HG02981 (cell line): ENCODE measurements around the gene KANSL2.
"Not testable (repeated sequence)": the region's sequence is repeated elsewhere in the genome, so short reads cannot be mapped to it uniquely, and the experiment has no call there.

Experiments used
- ATAC-seq: cut with Tn5 transposase; IDR thresholded peaks from one replicate; pipeline ENCODE4 v1.9.1; 2021; ENCODE audit warnings: mild to moderate bottlenecking, moderate library complexity; ENCODE audit not compliant: unreplicated experiment

The KANSL2 gene, protein sequence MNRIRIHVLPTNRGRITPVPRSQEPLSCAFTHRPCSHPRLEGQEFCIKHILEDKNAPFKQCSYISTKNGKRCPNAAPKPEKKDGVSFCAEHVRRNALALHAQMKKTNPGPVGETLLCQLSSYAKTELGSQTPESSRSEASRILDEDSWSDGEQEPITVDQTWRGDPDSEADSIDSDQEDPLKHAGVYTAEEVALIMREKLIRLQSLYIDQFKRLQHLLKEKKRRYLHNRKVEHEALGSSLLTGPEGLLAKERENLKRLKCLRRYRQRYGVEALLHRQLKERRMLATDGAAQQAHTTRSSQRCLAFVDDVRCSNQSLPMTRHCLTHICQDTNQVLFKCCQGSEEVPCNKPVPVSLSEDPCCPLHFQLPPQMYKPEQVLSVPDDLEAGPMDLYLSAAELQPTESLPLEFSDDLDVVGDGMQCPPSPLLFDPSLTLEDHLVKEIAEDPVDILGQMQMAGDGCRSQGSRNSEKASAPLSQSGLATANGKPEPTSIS

GRCh38 chr12:48681710-48682532, at the start of gene KANSL2:
TSS of gene KANSL2 (minus strand) at chr12:48682238. CDS start at chr12:48681632, 606 bp downstream.
- peak; percentile 99 for ATAC-seq

DNA sequence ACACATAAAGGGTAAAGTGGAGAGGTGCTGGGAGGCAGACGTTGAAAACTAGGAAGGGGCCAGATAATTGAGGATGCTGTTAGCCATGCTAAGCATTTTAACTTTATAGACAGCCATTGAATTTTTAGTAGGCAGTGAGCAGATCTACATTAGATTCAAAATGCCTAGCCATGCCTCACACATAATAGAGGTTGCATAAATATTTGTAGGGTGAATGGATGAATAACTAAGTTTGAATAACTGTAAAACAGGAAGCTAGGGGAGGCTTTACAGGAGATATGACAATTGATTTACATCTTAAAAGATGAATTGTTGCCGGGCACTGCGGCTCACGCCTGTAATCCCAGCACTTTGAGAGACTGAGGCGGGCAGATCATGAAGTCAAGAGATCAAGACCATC, 46.8 kb upstream of the KANSL2 start:
- ATAC-seq: no peak

DNA sequence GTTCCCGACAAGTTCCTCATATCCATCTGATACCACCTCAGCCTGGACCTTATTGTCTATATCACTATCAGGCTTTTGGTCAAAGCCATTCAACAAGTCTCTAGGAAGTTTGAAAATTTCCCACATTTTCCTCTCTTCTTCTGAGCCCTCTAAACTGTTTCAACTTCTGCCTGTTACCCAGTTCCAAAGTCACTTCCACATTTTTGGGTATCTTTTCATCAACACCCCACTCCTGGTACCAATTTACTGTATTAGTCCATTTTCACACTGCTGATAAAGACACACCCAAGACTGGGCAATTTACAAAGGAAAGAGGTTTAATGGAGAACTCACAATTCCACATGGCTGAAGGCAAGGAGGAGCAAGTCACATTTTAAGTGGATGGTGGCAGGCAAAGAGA, 38.7 kb upstream of the KANSL2 start:
- not testable (repeated sequence) for ATAC-seq

DNA sequence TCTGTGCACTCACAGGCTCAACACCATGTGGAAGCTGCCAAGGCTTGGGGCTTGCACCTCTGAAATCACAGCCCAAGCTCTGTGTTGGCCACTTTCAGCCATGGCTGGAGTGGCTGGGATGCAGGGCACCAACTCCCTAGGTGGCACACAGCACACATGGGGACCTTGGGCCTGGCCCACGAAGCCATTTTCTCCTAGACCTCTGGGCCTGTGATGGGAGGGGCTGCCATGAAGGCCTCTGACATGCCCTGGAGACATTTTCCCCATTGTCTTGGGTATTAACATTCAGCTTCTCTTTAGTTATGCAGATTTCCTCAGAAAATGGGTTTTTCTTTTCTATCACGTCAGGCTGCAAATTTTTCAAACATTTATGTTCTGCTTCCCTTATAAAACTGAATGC, 38.1 kb upstream of the KANSL2 start:
- not testable (repeated sequence) for ATAC-seq

- not testable (repeated sequence) for ATAC-seq
These were observed 37.0 kb upstream of the KANSL2 start for GRCh38 chr12:48719002-48719401.

- ATAC-seq: no peak
These were observed 35.2 kb upstream of the KANSL2 start for GRCh38 chr12:48717252-48717695.

DNA sequence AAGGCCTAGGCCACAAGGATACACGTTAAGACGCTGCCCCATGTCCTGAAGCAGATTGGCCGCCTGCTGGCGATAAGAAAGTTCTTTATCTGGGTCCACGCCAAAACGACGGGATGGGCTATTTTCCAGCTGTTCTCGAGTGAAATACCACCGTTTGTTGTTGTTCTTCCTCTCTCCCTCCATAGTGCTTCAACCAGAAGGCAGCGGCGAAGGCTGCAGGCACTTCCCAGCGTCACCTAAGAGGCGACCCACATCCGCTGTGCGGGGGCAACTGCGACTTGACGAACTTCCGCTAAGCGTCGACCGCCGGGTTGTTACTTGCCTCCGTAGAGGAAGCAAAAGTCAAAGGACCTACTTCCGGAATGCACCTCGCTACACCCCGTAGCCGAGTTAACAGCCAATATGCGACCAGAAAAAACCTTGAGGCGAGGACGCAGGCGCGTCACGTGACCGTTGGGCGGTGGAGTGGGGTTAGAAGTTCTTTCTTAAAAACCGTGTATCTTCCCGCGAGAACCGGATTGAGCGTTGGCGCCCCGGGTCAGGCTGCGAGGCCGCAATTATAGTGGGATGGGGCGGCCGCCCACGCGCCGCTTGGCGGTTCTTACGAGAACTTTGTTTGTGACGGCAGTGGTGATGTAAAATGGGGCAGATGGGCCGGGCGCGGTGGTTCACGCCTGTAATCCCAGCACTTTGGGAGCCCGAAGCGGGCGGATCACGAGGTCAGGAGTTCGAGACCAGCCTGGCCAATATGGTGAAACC, 34.6 kb upstream of the KANSL2 start, which contains the start of gene CCNT1:
CCNT1 (minus strand) TSS at position 215 of the 759 bp plus-strand sequence; CDS start at position 183, 32 bp downstream.
- peak; percentile 98 for ATAC-seq

DNA sequence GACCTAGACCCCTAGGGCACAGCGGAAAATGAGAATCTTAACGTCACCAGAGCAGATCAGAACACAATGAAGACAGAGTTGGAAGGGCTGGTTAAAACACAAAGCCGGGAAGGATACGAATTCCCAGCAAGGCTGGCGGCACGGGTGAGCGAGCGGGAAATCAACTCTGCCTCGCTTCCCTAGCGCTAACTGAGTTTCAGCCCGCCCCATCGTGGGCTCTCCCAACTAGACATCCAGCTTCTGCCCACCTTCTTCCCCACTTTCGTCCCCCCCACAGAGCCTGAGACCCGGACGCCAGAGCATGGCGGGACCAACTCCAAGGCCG, 34.1 kb upstream of the KANSL2 start:
- ATAC-seq: no peak

DNA sequence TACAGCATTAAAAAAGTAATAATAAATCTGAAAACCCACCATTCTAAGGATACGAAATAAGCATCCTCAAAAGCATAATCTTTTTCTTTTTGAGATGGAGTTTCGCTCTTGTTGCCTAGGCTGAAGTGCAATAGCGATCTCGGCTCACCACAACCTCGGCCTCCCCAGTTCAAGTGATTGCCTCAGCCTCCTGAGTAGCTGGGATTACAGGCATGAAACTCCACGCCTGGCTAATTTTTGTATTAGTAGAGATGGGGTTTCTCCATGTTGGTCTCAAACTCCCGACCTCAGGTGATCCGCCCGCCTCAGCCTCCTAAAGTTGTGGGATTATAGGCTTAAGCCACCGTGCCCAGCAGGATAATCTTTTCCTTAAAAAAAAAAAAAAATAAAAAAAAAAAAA, 30.2 kb upstream of the KANSL2 start:
- no peak for ATAC-seq

- ATAC-seq: not testable (repeated sequence)
These were observed 16.8 kb upstream of the KANSL2 start for GRCh38 chr12:48698822-48699221.

DNA sequence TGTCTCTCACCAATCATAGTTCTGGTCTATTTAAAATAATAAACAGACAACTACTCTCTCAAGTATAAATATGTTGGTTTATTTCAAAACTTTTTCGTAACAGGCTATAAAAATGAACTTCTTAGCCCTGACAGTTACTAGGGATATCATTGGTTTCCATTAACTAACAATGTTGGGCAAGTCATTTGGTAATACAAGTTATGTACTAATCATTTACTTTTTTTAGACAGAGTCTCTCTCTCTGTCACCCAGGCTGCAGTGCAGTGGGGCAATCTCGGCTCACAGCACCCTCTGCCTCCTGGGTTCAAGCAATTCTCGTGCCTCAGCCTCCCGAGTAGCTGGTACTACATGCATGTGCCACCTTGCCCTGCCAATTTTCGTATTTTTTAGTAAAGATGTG, 14.6 kb upstream of the KANSL2 start:
- no peak for ATAC-seq

DNA sequence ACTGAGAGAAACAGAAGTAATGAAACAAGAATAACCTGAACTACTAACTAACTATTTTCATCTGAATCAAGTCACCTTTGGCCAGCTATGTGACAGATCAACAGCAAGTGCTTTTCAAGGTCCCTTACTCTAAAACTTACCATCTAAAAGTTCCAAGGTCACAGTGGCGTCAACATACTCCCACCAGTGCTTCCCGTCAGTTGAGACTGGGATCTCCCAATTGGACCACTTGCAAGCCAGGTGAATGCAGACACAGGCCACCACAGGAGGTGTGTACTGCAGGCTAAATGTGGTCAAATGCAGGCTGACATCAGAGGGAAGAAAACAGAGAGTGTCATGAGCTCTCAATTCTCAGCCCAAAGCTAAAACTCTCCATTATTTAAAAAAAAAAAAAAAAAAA, 13.8 kb upstream of the KANSL2 start:
- no peak for ATAC-seq

- ATAC-seq: no peak
These were observed 12.0 kb upstream of the KANSL2 start for GRCh38 chr12:48694038-48694437.

DNA sequence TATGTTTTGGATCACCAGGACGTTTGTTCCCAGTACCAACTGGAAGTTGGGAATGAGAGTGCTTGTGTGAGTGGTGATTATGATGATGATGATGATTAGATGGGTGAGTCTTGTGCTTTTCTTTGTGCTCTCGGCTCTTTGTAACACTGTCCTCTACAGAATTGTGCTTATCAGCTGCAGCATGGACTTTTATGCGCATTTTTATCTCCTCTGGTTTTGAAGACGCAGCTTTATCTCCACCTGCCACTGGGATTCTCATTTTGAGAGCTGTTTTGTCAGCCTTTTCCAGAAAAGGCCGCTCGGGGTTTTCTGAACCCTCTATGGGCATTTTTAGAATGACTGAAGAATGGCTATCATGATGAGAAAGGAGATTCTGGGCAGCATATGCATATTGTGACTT, 11.5 kb upstream of the KANSL2 start:
- ATAC-seq: no peak

DNA sequence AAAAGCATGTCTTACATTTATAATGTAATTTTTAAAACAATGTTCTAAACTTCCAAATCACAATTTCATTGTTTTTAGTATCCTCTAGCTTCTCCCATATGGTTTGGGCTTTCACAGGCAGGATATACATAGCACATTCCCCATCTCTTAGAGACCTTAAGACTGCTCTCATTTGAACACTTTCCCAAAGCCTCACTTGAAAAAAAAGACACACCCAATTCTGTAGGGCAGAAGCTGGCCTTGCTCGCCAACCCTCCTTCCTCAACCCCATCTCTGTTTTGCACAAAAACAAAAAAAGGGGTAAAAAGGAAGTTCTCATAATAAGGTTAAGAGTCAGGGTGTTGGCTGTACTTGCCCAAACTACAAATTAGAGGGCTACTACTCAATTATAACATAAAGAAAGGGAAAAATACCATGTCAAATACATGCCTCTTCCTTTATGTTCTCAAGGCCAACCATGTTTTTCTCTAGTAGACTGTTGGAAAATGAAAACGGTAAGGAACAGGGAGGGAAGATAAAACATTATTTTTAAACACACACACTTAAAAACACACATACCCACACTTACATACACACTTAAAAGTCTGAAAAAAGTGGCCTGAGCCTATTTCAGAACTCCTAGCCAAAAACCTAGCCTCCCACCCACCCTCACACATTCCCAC, 9.9 kb upstream of the KANSL2 start:
- ATAC-seq: no peak

DNA sequence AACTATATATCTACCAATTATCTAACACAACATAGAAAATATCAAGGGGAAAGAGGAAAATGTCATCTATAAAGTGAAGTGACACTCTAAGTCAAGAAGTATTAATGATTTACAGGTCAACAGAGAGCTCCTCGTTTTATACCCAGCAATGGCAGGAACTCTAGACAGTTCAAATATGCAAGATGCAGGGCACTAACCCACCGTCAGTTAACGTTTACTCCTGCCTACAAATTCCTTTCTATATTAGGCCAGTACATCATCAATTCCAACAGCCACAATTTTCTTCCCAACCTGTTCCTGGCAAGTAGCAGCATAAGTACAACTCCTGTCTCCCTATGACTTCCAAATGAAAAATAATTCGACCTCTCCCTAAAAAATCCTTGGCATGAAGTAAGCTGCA, 9.0 kb upstream of the KANSL2 start:
- no peak for ATAC-seq

DNA sequence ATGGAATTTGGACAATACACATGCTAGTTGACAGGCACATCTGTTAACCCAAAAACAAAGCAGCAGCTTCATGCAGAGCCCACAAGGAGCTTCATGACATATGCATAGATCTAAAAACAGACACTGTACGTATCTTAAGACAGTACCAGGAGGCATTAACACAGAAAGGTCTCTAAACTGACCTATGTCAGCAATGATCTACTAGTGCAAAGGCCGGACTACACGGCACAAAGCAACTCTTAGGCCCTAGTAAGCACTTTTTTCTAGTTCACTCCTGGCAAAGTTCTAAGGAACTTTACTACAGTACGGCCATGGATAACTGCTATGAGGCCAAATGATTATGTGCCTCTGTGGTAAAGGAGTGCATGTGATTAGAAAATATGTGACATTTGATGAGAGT, 8.4 kb upstream of the KANSL2 start:
- no peak for ATAC-seq

GRCh38 chr12:48688836-48689235, 6.8 kb upstream of the KANSL2 start:
- ATAC-seq: no peak

GRCh38 chr12:48687592-48687991, 5.6 kb upstream of the KANSL2 start:
- no peak for ATAC-seq

GRCh38 chr12:48686615-48687334, 4.7 kb upstream of the KANSL2 start:
- no peak for ATAC-seq
